ENCODE results near the gene PAK5.

Gene PAK5

GRCh38 chr20:9493803-9494202 is 345.1 kb downstream of the PAK5 start:
- DNase-seq (ENCODE audit: low read depth) = no peak

- no peak for DNase-seq (ENCODE audit: low read depth)
These were observed 346.8 kb downstream of the PAK5 start for GRCh38 chr20:9492067-9492466.

GRCh38 chr20:9491324-9491723 is 347.6 kb downstream of the PAK5 start:
- no peak for DNase-seq (ENCODE audit: low read depth)

GRCh38 chr20:9490631-9491030 is 348.2 kb downstream of the PAK5 start:
- no peak for DNase-seq (ENCODE audit: low read depth)

GRCh38 chr20:9490161-9490560 is 348.7 kb downstream of the PAK5 start:
- no peak for DNase-seq (ENCODE audit: low read depth)

- no peak for DNase-seq (ENCODE audit: low read depth)
These were observed 350.8 kb downstream of the PAK5 start for GRCh38 chr20:9488063-9488462.

Data from stimulated activated CD8-positive, alpha-beta memory T cell treated with anti-CD3 and anti-CD28 coated beads, Interleukin-12 subunit alpha, Interleukin-12 subunit beta, amount 100 ng/mL, for 4 hours (primary cell).